Neuronal stem cell (in vitro differentiated cells): Measurements from ENCODE around the gene OR2M2.

Source experiments
- DNase-seq: peaks from one replicate; pipeline ENCODE4 v3.0.0-alpha.2; 2013; ENCODE audit warnings: low spot score
- H2AFZ ChIP-seq: one replicate; pipeline ENCODE4 v1.6.1; 2013; ENCODE audit warnings: mild to moderate bottlenecking, low read length, inconsistent platforms
- H2AK5ac ChIP-seq: 2 replicates; pipeline ENCODE4 v1.6.1; 2013; ENCODE audit warnings: low read depth, mild to moderate bottlenecking, inconsistent platforms, low read length, moderate library complexity, mixed read lengths
- H2BK120ac ChIP-seq: 2 replicates; pipeline ENCODE4 v1.6.1; 2013; ENCODE audit warnings: low read depth, mild to moderate bottlenecking, inconsistent platforms, low read length, moderate library complexity, mixed read lengths
- H2BK12ac ChIP-seq: one replicate; pipeline ENCODE4 v1.6.1; 2013; ENCODE audit warnings: low read length, inconsistent platforms
- H2BK15ac ChIP-seq: 2 replicates; pipeline ENCODE4 v1.6.1; 2013; ENCODE audit warnings: mild to moderate bottlenecking, low read length, inconsistent platforms, mixed read lengths
- H2BK5ac ChIP-seq: one replicate; pipeline ENCODE4 v1.6.1; 2013; ENCODE audit warnings: inconsistent platforms, mild to moderate bottlenecking, low read length, moderate library complexity
- H3K14ac ChIP-seq: one replicate; pipeline ENCODE4 v1.6.1; 2013; ENCODE audit warnings: low read length, inconsistent platforms
- H3K18ac ChIP-seq: 2 replicates; pipeline ENCODE4 v1.6.1; 2013; ENCODE audit warnings: low read length, inconsistent platforms
- H3K23ac ChIP-seq: 2 replicates; pipeline ENCODE4 v1.6.1; 2013; ENCODE audit warnings: low read depth, mild to moderate bottlenecking, mixed read lengths, low read length, inconsistent platforms; ENCODE audit not compliant: poor library complexity
- H3K27ac ChIP-seq: replicated peaks from 3 replicates; pipeline ENCODE4 v1.5.1; 2013; ENCODE audit warnings: low read length, inconsistent platforms
- H3K27me3 ChIP-seq, 3 experiments: 2 replicates each; pipeline ENCODE4 v1.6.1; 2013; ENCODE audit warnings: low read length in 3 of 3, mild to moderate bottlenecking in 2 of 3, inconsistent platforms in 1 of 3, low read depth in 1 of 3, mixed read lengths in 1 of 3, moderate library complexity in 1 of 3; ENCODE audit not compliant: control insufficient read depth in 3 of 3, insufficient read depth in 3 of 3
- H3K36me3 ChIP-seq, 2 donors: replicated peaks in 1 of 2; 2 replicates each; pipeline ENCODE4 v1.6.1; 2013; ENCODE audit warnings: low read length in 2 of 2; ENCODE audit not compliant: control insufficient read depth in 2 of 2, insufficient read depth in 2 of 2
- H3K4ac ChIP-seq: 2 replicates; pipeline ENCODE4 v1.6.1; 2013; ENCODE audit warnings: inconsistent platforms, mild to moderate bottlenecking, low read length, moderate library complexity
- H3K4me1 ChIP-seq, 2 donors: 1 replicate in 1 of 2; 2 replicates in 1 of 2; pipeline ENCODE4 v1.6.1; 2013; ENCODE audit warnings: low read length in 2 of 2, low read depth in 1 of 2; ENCODE audit not compliant: control insufficient read depth in 2 of 2, insufficient read depth in 1 of 2
- H3K4me2 ChIP-seq: one replicate; pipeline ENCODE4 v1.6.1; 2013; ENCODE audit warnings: mild to moderate bottlenecking, low read length, inconsistent platforms; ENCODE audit not compliant: insufficient read depth, poor library complexity, severe bottlenecking
- H3K4me3 ChIP-seq, 2 donors: 2 replicates each; pipeline ENCODE4 v1.5.1; 2013; ENCODE audit warnings: low read length in 2 of 2, mild to moderate bottlenecking in 2 of 2, inconsistent platforms in 1 of 2, moderate library complexity in 1 of 2
- H3K79me1 ChIP-seq: one replicate; pipeline ENCODE4 v1.6.1; 2013; ENCODE audit warnings: low read depth, mild to moderate bottlenecking, inconsistent platforms, low read length, moderate library complexity
- H3K9ac ChIP-seq: one replicate; pipeline ENCODE4 v1.6.1; 2013; ENCODE audit warnings: mild to moderate bottlenecking, low read depth, low read length, inconsistent platforms; ENCODE audit not compliant: poor library complexity
- H3K9me3 ChIP-seq, 2 donors: replicated peaks in 1 of 2; 2 replicates each; pipeline versions ENCODE3 to v1.6.1; 2013; ENCODE audit warnings: low read length in 2 of 2, mild to moderate bottlenecking in 2 of 2, inconsistent platforms in 1 of 2, low read depth in 1 of 2, mixed read lengths in 1 of 2, moderate library complexity in 1 of 2; ENCODE audit not compliant: control insufficient read depth in 2 of 2, insufficient read depth in 1 of 2
- H4K8ac ChIP-seq: one replicate; pipeline ENCODE4 v1.6.1; 2013; ENCODE audit warnings: low read depth, mild to moderate bottlenecking, inconsistent platforms, low read length, moderate library complexity
- H4K91ac ChIP-seq: one replicate; pipeline ENCODE4 v1.6.1; 2013; ENCODE audit warnings: low read length, low read depth, mild to moderate bottlenecking, inconsistent platforms; ENCODE audit not compliant: poor library complexity
- WGBS, 2 donors: extraction: QIAGEN DNeasy Blood & Tissue Kit; methylation state at CpG; one replicate each; pipeline ENCODE4 v1.1.7; 2013; ENCODE audit warnings: missing lambda C conversion rate in 2 of 2, mixed read lengths in 1 of 2; ENCODE audit not compliant: insufficient read length in 2 of 2, insufficient replicate concordance in 1 of 2; ENCODE audit errors: extremely low coverage in 2 of 2; 5-methylcytosine and 5-hydroxymethylcytosine counted together

The OR2M2 gene

DNA sequence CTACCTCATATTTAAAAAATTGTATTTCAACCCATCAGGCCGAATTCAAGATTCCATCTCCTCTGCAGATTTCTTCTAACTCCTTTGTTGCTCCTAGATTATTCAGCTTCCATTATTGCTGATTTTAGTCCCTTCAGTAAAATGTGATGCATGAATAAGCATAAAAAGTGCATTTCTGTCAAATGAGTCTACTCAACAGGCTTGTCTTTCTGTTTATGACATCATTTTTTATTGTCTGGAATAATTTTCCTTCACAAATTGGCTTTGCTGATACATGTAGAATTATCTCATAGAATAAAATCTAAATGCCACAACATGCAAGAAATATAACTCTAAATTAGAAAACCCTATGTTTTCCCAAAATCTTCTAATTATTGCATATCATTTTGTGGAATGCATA is 31.3 kb upstream of the OR2M2 start:
- H3K14ac ChIP-seq = no peak overlapping the region
- DNase-seq = no peak
- no peak overlapping the region for H2BK12ac ChIP-seq
- peaks cover 0 to 7% of the 10 kb centered on the region in 2 donors for H3K9me3 ChIP-seq
- no peak overlapping the region for H3K18ac ChIP-seq
- H3K36me3 ChIP-seq = no peaks in the 10 kb centered on the region
- H3K27me3 ChIP-seq = no peaks in the 10 kb centered on the region
- no peak overlapping the region for H3K4me2 ChIP-seq
- no peak overlapping the region for H2BK15ac ChIP-seq
- H4K8ac ChIP-seq = no peak overlapping the region
- no peak overlapping the region for H3K9ac ChIP-seq
- H2BK5ac ChIP-seq = no peak overlapping the region
- H2AK5ac ChIP-seq = no peak overlapping the region
- no peak overlapping the region for H4K91ac ChIP-seq
- H3K27ac ChIP-seq = no peak overlapping the region
- H3K4me1 ChIP-seq = no peaks in the 10 kb centered on the region
- H3K4me3 ChIP-seq = no peak overlapping the region
- no CpG with 5 or more reads among the region's 1 CpG for WGBS, 2 donors
- no peak overlapping the region for H2AFZ ChIP-seq
- H3K79me1 ChIP-seq = no peaks in the 10 kb centered on the region
- no peak overlapping the region for H3K23ac ChIP-seq
- H2BK120ac ChIP-seq = no peak overlapping the region
- H3K4ac ChIP-seq = no peak overlapping the region

DNA sequence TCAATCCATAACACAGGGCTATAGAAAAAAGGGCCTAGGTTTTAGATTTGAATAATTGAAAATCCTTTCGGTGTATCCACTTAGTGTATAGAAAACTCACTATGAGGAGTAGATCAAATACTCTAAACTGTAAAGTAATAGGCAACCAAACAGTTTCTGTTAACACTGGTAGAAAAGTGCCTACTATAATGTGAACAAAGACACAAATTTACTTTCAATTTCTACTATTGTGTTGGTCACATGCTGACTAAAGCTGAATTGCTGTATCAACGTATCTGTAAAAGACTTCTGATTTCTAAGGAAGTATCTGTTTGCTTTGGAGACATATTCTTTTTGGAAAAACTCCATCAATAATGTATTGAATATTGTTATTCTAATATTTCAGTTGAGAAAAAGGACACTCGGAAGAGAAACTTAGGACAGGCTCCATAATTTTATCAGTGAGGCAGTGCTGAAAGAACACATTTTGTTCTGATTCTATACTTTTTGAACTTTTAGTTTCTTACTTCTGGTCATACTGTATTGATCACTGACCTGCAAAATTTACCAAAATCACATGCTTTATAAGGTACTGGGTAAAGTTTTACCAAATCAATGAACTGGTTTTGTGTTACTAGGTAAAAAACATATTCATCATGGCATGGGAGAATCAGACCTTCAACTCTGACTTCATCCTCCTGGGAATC is 30.0 kb upstream of the OR2M2 start, which contains the start of gene OR2M5:
OR2M5 (plus strand) TSS at position 636 of the 686 bp plus-strand sequence; CDS start at position 636, 0 bp downstream.
- Histone ChIP-seq H3K23ac (no peak within 1 kb of the TSS), H2BK120ac (no peak within 1 kb of the TSS), H3K4me3 (no peak within 1 kb of the TSS), H3K18ac (no peak within 1 kb of the TSS), H2AK5ac (no peak within 1 kb of the TSS), H2BK15ac (no peak within 1 kb of the TSS), H3K4ac (no peak within 1 kb of the TSS), H3K36me3 (no peaks in the 10 kb centered on the region), H4K8ac (no peak within 1 kb of the TSS), H3K14ac (no peak within 1 kb of the TSS), H4K91ac (no peak within 1 kb of the TSS), H3K4me1 (no peaks in the 10 kb centered on the region), H2BK12ac (no peak within 1 kb of the TSS), H3K4me2 (no peak within 1 kb of the TSS), H3K27me3 (no peaks in the 10 kb centered on the region), H3K79me1 (no peaks in the 10 kb centered on the region), H2BK5ac (no peak within 1 kb of the TSS), H3K9me3 (peaks cover 0 to 8% of the 10 kb centered on the region in 2 donors), H3K27ac (no peak within 1 kb of the TSS), H3K9ac (no peak within 1 kb of the TSS), H2AFZ (no peak within 1 kb of the TSS)
- WGBS, 2 donors = no CpG with 5 or more reads among the region's 3 CpGs
- DNase-seq = no peak

- Histone ChIP-seq H3K27ac (no peak overlapping the region), H3K9me3 (peaks cover 0 to 17% of the 10 kb centered on the region in 2 donors), H2BK12ac (no peak overlapping the region), H4K91ac (no peak overlapping the region), H2AK5ac (no peak overlapping the region), H3K4ac (no peak overlapping the region), H2BK5ac (no peak overlapping the region), H3K4me1 (no peaks in the 10 kb centered on the region), H3K36me3 (no peaks in the 10 kb centered on the region), H3K4me2 (no peak overlapping the region), H4K8ac (no peak overlapping the region), H3K9ac (no peak overlapping the region), H2BK15ac (no peak overlapping the region), H3K27me3 (no peaks in the 10 kb centered on the region), H2BK120ac (no peak overlapping the region), H3K14ac (no peak overlapping the region), H3K79me1 (no peaks in the 10 kb centered on the region), H3K18ac (no peak overlapping the region), H3K23ac (no peak overlapping the region), H3K4me3 (no peak overlapping the region), H2AFZ (peak overlapping the region; percentile 45)
- WGBS, 2 donors = no CpG with 5 or more reads among the region's 6 CpGs
- no peak for DNase-seq
These were observed 22.4 kb upstream of the OR2M2 start for GRCh38 chr1:248152056-248152827.

GRCh38 chr1:248155927-248156326 is 18.7 kb upstream of the OR2M2 start:
- Histone ChIP-seq H2BK120ac (no peak overlapping the region), H3K9me3 (peaks cover 0 to 17% of the 10 kb centered on the region in 2 donors), H3K36me3 (no peaks in the 10 kb centered on the region), H3K18ac (no peak overlapping the region), H3K27ac (no peak overlapping the region), H3K4me1 (no peaks in the 10 kb centered on the region), H4K91ac (no peak overlapping the region), H3K4me3 (no peak overlapping the region), H2AK5ac (no peak overlapping the region), H3K4ac (no peak overlapping the region), H3K9ac (no peak overlapping the region), H4K8ac (no peak overlapping the region), H2BK12ac (no peak overlapping the region), H3K27me3 (peaks cover 0 to 3% (median 0%) of the 10 kb centered on the region in 3 experiments), H3K4me2 (no peak overlapping the region), H2AFZ (peak overlapping the region; percentile 24), H3K14ac (no peak overlapping the region), H3K23ac (no peak overlapping the region), H3K79me1 (no peaks in the 10 kb centered on the region), H2BK15ac (no peak overlapping the region), H2BK5ac (no peak overlapping the region)
- DNase-seq = no peak
- no CpG with 5 or more reads among the region's 1 CpG for WGBS, 2 donors
